Testis (tissue), 2 donors: ENCODE measurements around the gene TCF3.

Experiments
- POLR2A ChIP-seq: fragments of 450-650 bp; IDR thresholded peaks from one replicate; pipeline ENCODE4 v1.6.1; 2017; ENCODE audit warnings: antibody characterized with exemption, mild to moderate bottlenecking, moderate library complexity
- TF ChIP-seq, protein P1 (sequence below), 3 experiments: fragments of 450-650 bp in 2 of 3; fragments of 200-600 bp in 1 of 3; sonication (generic) in 1 of 3; IDR thresholded peaks; one replicate each; pipeline ENCODE4 v1.5.1; 2016 to 2019; ENCODE audit warnings: antibody characterized with exemption in 3 of 3, mild to moderate bottlenecking in 2 of 3, moderate library complexity in 1 of 3

DNA sequence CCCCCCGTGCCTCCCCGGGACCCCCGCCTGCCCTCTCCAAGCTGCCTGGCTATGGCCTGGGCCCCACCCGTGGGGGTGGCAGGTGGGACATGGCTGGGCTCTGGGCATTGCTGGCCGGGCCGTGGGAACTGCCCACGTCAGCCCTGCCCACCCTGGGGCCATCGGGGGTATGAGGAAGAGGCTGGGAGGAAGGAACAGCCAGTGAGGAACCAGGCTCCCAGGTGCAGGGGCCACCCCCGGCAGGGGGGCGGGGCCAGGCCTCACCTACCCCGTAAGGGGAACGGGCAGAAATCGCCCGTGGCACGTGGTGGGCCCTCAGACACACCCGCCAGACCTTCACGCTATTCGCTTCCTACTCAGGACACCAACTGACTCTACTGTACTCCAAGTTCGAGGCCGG lies 22.4 kb downstream of the TCF3 start:
- TF ChIP-seq, protein P1, sequence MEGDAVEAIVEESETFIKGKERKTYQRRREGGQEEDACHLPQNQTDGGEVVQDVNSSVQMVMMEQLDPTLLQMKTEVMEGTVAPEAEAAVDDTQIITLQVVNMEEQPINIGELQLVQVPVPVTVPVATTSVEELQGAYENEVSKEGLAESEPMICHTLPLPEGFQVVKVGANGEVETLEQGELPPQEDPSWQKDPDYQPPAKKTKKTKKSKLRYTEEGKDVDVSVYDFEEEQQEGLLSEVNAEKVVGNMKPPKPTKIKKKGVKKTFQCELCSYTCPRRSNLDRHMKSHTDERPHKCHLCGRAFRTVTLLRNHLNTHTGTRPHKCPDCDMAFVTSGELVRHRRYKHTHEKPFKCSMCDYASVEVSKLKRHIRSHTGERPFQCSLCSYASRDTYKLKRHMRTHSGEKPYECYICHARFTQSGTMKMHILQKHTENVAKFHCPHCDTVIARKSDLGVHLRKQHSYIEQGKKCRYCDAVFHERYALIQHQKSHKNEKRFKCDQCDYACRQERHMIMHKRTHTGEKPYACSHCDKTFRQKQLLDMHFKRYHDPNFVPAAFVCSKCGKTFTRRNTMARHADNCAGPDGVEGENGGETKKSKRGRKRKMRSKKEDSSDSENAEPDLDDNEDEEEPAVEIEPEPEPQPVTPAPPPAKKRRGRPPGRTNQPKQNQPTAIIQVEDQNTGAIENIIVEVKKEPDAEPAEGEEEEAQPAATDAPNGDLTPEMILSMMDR (IDR thresholded peaks at IDR 0.05) = no peak
- TF ChIP-seq POLR2A = no peak
